HG02970 (cell line): ENCODE data around the gene SLC6A12.
"Not testable (repeated sequence)": the region's sequence is repeated elsewhere in the genome, so short reads cannot be mapped to it uniquely, and the experiment has no call there.

ENCODE experiments used
- ATAC-seq: cut with Tn5 transposase; IDR thresholded peaks from one replicate; pipeline ENCODE4 v1.9.1; 2021; ENCODE audit warnings: mild to moderate bottlenecking, moderate library complexity, moderate number of reproducible peaks; ENCODE audit not compliant: unreplicated experiment, low FRiP score

SLC6A12 gene

DNA sequence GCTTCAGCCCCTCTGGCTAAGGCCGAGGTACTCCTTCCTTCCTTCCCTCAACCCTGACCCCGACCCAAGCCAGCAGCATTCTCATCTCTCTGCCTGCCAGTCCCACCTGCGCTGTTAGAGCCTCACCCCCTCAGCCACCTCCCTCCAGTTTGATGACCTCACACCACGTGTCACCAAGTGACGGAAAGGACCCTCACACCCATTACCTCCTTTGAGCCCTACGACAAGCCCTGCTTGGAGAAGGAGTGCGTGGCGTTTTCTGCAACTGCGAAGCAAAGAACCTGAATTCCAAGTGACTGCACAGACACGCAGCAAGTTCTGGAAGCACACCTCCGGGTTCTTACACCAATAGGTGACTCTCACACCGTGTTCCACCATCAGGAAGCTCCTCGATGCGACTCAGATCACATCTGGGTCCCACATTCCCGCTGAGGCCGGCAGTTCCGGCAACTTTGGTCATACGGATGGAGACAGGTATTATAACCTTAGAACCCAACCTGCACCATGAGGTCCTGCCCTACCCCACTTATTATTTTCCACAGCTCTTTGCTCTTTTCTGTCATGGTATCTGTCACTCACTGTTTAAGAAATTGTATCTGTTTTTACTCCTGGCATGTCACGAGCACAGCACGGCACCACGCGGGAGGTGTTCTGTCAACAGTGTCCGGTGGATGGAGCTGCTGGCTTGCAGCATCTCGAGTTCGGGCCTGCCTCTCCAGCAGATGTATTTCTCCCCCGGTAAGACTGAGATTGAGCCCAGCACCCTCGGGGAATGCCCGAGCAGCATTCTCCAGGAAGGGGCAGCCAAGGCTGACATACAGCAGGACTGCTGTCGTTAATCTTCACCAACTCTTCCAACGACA is 5.0 kb upstream of the SLC6A12 start:
- no peak for ATAC-seq

DNA sequence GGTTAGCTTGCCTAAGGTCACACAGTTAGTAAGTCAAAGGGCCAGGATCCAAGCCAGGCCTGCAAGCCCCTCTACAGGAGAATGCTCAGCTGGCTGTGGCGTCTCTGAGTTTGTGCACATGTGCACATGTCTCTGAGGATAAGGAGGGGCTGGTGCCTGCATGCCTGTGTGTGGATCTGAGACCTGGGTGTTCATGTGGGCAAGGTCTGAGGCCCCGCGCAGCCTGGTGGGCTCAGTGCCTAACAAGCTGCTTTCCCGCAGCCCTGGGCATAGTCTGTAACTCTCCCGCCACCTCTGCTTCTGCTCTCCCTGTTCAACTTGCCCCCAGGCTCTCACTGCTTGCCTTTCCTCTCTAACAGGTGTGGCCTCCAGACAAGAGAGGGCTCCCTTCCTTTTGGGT is 4.3 kb upstream of the SLC6A12 start:
- no peak for ATAC-seq

DNA sequence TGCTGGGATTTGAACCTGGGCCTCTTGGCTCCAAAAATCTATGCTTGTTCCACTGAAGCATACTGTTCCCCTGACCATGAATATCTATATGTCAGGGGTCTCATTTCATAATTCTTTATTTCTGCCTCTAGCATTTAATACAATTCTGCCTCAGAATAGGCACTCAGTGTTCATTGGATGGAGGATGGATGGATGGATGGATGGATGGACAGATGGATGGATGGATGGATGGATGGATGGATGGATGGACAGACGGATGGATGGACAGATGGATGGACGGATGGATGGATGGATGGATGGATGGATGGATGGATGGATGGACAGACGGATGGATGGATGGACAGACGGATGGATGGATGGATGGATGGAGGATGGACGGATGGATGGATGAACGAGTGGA is 3.1 kb upstream of the SLC6A12 start:
- ATAC-seq: not testable (repeated sequence)

DNA sequence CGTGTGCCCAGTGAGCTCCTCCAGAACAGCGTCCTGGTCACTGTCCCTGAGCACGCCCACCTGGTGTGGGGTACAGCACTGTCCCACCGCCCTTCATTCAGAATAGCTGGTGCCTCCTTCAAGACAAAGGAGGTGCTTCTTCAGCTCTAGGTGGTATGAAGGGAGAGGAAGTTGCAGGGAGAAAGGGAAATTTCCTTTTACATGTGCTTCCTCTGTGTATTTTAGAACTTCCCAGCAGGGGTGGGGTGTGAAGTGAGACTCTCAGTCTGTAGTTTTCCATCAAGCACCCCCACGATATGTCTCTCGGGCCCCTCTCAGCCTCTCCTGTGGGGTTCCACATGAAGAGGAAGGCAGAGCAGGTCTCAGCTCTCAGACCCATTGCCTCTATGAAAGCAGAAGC is 1.2 kb upstream of the SLC6A12 start:
- no peak for ATAC-seq

DNA sequence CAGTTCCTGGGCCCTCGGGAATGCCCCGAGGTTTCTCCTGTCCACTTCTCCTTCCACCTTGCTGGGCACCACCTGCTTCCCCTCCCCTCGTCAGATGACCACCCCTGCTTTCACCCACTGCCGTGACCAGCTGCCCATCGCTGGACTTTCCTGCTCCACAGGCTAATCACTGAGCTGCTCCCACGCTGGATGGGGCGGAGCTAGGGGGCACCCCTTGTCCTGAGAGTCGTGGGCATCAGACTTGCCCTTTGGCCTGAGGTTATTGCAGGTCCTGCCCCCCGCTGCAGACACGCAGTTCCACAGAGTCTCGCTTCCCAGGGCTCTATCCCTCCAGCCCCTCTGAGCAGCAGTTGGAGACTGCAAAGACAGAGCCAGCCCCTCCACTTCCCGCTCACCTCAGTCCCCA is 427 bp downstream of the SLC6A12 start:
- ATAC-seq: no peak

DNA sequence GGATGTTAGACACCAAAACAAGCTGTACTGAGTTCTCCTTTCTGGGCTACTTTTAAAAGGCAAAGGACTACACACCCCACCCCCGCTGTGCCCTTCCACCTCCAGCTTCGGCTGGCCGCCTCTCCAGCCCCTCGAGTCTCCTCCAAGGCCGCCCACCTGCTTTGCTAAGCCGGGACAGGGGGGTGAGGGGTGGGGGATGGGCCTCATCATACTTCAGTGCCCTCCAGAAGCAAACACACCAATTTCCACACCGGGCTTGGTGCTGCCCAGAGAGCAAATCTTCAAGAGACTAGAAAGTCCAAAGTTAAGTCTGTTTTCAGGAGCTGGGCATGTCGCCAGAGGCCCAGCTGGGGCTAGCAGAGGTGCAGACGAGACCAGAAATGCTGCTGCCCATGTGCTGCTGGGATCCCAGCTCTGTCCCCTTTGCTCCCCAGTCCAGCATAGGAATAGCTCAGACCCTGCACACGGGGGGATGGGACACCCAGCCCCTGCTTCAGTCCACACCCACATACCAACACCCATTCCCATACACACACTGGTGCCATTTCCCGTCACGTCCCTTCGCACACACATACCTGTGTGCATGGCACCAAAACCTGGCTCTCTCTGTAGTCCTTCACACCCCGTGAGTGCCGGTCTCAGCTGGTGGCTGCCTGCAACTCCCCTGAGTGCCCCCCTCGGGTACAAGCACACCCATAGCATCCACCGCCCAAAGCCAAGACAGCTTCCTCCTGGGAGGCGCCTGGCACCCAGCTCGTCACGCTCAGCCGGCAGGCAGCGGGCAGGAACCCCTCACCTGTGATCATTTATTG is 1.0 kb downstream of the SLC6A12 start:
- no peak for ATAC-seq

DNA sequence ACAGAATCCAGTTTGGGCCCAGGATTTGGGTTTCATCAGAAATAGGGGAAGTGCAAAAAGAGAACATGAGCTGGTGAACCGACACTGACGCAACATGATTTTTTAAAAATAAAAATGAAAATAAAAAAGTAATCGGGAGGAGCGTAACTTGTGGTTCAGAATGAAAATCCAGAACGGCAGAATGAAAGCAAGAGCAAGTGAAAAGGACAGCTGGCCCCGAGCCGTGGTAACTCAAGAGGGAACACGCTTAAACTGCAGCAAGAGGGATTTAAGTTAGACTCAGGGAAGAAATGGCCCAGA is 1.6 kb downstream of the SLC6A12 start:
- no peak for ATAC-seq

DNA sequence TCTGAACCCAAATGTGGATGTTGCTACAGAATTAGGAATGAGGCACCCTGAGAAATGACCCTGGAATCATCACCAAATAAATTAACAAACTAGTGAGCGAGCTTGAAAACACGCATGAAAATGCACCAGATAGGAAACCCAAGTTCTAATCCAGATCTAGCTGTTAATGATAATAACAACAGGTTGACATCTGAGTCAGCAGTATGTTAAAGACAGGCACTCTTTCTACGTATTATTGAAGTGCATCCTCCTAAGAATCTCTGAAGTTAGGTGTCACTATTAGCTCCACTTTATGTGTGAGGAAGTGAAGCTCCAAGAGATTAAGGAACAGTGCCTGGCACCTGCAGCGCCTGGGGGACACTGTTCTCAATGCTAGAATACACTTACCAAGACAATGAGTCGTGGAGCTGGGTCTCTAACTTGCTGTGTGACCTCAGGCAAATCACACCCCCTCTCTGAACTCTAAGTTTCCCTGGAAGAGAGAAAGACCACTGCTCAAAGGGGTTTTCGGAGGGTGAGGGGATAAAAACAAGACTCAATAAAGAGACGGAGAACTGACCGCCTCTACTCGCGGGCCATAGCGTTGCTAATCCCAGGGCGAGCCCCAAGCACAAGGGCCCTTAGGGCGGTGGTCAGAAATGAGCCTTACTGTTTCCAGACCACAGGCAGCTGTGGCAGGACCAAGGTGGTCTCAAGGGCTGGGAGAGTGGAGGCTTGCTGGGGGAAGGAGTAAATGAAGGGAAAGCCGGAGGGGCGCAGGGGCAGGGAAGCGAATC is 2.1 kb downstream of the SLC6A12 start:
- ATAC-seq: no peak

DNA sequence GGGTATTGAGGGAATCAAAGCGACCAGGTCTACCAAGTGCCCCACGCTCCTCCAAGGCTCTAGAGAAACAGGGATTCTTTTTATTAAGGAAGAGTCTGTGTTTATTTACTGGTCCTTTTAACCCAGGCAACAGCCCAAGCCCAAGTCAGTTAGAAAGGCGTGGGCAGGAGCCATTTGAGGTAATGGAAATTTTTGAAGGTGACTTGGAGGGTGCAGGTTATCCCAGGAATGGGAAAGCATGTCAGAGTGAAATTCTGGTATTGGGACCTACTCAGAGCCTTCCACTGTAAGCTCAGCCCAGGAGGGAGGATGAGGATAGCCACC is 2.9 kb downstream of the SLC6A12 start:
- ATAC-seq: no peak

DNA sequence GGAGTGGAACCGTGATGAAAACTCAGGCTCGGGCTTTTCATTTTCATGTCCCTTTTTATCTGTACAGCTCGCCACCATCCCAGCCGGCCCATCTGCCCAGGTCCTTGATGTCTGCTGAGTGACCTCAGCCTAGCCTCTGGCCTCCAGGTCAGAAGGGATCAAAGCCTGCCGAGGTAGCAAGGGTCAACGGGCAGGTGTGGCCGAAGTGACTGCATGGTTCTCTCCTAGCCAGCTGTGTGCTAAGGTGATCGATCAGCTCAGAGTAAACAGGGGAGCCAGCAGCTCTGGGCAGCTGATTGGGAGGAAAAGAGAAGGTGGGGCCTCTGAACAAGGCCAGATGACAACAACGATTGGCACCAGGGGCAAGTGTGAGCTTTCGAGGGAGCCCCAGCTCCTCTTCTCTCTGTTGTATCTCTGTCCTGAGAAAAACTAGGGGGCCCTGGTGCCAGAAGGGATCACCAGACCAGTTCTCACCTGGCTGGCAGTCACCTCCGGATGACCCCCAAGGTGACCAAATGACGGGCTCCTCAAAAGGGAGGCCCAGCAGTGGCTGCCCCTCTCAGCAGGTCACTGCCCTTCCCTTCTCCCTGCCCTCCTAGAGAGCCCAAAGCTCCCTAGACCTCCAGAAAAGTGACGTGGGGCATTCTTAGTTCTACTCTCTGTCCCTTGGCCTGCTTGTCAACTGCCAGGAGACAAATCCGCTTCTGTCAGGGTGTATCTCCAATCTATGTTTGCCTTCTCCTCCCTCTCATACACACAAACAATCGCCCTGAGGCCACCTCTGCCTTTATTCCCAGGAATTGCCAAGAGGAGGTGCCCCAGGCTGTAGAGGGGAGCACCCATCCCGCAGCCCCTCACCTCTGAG is 3.4 kb downstream of the SLC6A12 start:
- no peak for ATAC-seq

DNA sequence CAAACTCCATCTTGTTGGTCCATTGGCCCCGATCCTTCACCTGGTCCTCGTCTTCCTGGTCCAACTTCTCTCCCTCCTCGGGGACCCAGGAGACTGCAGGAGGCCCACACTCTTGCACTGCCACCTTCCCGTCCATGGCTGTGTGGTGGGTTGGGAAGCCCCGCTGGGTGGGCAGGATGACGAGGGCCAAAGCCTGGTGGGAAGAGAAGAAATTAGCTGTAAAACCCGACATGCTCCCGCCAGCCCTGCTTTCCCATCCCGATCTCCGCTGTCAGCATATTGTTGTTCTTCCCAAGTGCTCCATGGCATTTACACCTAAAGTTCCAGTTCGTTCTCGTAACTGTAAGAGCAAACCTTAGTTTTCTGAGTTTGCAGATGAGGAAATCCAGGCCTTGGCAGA is 4.1 kb downstream of the SLC6A12 start:
- ATAC-seq: no peak

DNA sequence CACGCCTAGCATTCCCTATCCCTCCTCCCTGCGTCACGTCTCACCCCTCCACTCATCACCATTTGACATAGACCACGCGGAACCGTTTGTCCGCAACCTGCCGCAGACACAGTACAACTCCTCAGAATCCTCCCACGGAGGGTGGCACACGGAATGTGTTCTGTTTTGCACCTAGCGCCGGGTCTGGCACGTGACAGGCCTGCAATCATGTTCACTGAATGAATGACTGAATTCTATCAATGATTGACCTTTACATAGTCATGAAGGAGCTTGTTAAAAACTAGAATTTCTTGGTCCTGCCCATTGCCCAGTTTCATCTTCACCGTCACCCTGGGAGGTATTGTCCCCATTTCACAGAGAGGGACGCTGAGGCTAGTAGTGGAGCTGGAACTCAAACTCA is 4.7 kb downstream of the SLC6A12 start:
- ATAC-seq: no peak

DNA sequence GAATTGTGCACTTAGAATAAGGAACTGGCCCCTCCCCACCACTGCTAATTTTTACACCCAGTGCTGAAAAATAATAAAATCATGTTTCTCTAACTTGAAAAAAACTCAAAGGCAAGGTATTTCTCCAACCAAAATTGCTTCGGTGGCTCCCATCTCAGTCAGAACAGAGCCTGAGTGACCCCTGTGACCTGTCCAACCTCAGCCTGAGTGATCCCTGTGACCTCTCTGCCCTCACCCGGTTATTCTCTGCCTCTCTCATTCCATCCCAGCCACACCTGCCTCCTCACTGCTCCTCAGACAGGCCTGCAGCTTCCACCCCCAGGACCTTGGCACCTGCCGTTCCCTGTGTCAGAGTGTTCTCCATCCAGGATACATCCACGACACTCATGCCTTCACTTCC is 5.1 kb downstream of the SLC6A12 start:
- ATAC-seq: no peak

DNA sequence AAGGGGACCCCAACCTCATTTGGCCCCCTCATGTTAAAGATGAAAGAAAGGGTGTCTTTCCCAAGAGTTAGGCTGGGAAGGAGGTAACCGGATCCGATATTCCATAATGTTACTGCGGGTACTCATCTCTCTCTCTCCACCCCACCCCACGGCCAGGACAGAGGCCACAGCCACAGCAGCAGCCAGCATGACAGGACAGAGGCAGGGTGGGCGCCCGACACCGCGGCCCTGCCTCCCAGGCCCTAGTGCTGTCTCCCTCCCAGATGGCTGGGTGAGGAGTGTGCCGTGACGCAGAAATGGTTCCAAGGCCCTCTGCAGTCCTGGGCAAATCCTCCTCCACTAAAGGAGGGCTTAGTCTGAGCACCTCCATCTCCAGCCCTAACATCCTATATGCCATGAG is 6.2 kb downstream of the SLC6A12 start:
- ATAC-seq: no peak

DNA sequence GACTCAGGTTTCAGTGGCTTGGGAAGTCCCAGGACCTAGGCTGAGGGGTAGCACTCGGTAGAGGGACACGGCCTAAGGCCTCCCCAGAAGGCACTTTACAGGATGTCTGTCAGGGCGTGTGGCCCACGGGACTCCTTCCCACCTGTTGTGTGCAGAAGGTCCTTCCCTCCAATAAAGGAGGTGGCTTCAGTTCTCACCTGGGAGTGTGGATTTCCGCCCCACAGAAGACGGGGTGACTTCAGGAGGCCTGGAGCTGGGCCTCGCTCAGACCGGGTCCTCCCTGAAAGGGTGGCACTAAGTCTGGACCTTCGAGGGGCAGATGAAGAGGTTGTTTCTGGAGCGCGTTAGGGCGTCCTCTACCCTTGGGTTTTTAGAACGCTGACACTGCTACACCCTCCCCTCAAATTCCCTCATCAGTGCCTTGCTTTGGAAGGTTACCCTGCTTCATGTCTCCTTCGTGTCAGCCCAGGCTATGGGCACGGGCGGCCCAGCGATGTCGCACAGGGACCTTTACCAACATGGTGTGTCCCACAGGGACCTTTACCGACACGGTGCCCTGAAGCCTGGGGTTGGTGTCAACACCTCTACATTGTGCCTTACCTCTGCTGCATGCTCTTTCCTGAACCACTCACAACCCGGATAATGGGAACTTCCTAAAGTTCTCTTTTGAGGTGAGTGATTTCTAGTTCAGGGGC is 7.1 kb downstream of the SLC6A12 start:
- no peak for ATAC-seq

DNA sequence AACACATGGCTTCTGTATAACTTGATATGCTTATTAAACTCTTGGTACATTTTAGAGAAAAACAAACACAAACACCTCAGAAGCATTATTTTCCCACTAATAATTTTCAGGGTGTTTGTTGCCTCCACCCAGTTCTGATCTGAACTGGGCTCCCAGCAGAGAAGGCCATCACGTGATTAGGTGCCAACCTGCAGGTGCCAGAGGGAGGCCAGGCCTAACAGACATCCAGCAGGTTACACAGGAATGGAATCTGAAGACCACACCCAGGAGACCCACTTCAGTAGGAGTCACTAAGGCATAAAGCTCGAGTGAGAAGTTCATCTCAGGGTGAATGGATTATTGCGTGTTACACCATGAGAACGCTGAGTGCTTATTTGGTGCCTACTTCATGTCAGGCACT is 8.9 kb downstream of the SLC6A12 start:
- ATAC-seq: no peak

DNA sequence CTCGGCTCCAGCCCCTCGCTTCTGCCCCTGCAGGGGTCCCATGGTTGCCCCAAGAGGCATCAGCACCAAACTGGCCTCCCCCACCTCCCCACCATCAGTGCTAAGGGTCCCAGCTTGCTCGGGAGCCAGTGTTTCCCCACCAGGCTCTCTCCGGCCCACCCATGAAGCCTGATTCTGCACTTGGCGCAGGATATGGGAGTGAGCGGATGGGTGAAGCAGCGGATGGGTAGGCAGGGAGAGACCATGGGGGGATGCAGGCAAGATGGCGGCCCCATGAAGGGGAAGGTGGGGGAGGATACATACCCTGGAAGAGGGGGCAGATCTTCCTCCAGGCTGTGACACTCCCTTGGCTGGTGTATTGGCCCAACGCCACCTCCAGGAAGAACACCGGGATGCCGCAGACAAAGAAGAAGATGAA is 9.7 kb downstream of the SLC6A12 start:
- no peak for ATAC-seq

DNA sequence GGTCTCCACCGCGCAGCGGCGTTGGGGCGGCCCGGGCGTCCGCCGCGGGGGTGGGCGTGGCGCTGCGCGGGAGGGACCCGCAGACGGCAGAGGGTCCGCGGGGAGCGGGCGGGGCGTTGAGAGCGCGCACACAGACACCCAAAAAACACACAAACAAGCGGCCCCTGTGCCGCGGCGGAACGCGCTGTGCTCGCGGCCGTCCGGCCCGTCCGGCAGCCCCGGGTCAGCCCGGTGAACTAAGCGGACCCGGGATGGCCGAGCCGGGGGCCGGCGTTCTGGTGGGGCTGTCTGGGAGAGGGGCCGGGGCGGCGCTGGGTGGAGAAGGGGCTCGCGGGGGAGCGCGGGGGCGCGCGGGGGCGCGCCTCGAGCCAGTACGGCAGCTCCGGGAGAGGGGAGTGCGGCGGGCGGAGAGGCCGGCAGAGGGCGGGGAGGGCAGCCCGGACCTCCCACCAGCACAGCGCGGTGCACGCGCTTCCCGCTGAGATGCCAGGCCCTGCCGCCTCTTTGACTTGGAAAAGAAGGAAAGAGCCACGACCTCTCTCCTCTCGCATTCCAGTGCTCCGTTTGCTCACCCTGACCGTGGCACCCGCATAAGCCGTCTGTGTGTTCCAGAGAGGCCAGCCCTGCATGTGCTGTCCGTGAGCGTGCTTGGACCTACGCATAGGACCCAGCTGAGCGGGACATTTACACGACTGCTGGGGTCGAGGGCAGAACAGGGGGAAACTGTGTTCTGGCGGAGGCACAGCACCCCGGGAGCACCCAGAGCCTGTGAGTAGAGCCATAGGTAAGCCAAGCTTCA is 10.3 kb downstream of the SLC6A12 start:
- no peak for ATAC-seq

DNA sequence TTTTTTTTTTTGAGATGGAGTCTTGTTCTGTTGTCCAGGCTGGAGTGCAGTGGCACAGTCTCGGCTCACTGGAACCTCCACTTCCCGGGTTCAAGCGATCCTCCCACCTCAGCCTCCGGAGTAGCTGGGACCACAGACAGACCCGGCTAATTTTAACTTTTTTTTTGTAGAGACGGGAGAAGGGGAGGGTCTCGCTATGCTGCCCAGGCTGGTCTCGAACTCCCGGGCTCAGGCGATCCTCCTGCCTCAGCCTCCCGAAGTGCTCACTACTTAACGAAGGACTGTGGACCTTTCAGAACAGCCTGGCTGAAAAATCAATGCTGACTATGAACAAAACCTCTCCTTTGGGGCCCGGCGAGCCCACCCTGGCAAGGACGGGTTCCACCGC is 10.9 kb downstream of the SLC6A12 start:
- ATAC-seq: no peak
